Smooth muscle cell (in vitro differentiated cells): ENCODE measurements around the gene INPP5B. TPM values are rescaled to one million over a fixed set of nuclear protein-coding genes. Genes with fewer than 3 reads are reported as not detected.

ENCODE experiments used
- DNase-seq: peaks from one replicate; lab custom pipeline; 2025; ENCODE audit not compliant: unreplicated experiment; lab: John Stamatoyannopoulos, UW
- H2AFZ ChIP-seq: fragments of 200-600 bp; sonication (generic); 2 replicates; pipeline ENCODE4 v1.6.0; 2016; ENCODE audit warnings: antibody characterized with exemption, low read depth, mild to moderate bottlenecking
- H3F3A ChIP-seq: fragments of 200-600 bp; sonication (generic); 2 replicates; pipeline ENCODE4 v1.6.0; 2017; ENCODE audit warnings: antibody characterized with exemption, low read depth
- H3K27ac ChIP-seq: fragments of 200-600 bp; sonication (generic); 2 replicates; pipeline ENCODE4 v1.5.1; 2016; ENCODE audit warnings: low read depth, mild to moderate bottlenecking
- H3K27me3 ChIP-seq: fragments of 200-600 bp; sonication (generic); 2 replicates; pipeline ENCODE4 v1.6.1; 2016; ENCODE audit warnings: low read depth, mild to moderate bottlenecking
- H3K36me3 ChIP-seq: fragments of 200-600 bp; sonication (generic); 2 replicates; pipeline ENCODE4 v1.5.1; 2016; ENCODE audit warnings: low read depth
- H3K4me1 ChIP-seq: fragments of 200-600 bp; sonication (generic); 2 replicates; pipeline ENCODE4 v1.5.1; 2016; ENCODE audit warnings: low read depth
- H3K4me2 ChIP-seq: fragments of 200-600 bp; sonication (generic); 2 replicates; pipeline ENCODE4 v1.6.0; 2016; ENCODE audit warnings: mild to moderate bottlenecking
- H3K4me3 ChIP-seq: fragments of 200-600 bp; sonication (generic); 2 replicates; pipeline ENCODE4 v1.5.1; 2016; ENCODE audit warnings: mild to moderate bottlenecking
- H3K79me2 ChIP-seq: fragments of 200-600 bp; sonication (generic); 2 replicates; pipeline ENCODE4 v1.6.0; 2016; ENCODE audit warnings: low read depth, mild to moderate bottlenecking
- H3K9ac ChIP-seq: fragments of 200-600 bp; sonication (generic); 2 replicates; pipeline ENCODE4 v1.6.0; 2016; ENCODE audit warnings: low read depth
- H3K9me3 ChIP-seq: fragments of 200-600 bp; sonication (generic); replicated peaks from 2 replicates; pipeline ENCODE4 v1.5.1; 2016; ENCODE audit warnings: low read depth
- H4K20me1 ChIP-seq: fragments of 200-600 bp; sonication (generic); 2 replicates; pipeline ENCODE4 v1.6.0; 2016; ENCODE audit warnings: low read depth
- WGBS: methylation state at CpG from one replicate; pipeline ENCODE4 v1.1.7; 2016; ENCODE audit warnings: low lambda C conversion rate; 5-methylcytosine and 5-hydroxymethylcytosine counted together
- polyA plus RNA-seq: library from polyadenylated mRNA; unstranded; fragments of >200 nt; fragmentation: Nextera tagmentation; extraction: Ambion mirVana; gene quantifications from 2 replicates; pipeline ENCODE4 v1.2.1, GENCODE V29; 2016
- total RNA-seq: library from RNA; depleted of rRNA; stranded (reverse); fragments of >200 nt; gene quantifications from 2 replicates; pipeline ENCODE4 v1.2.3, GENCODE V29; 2014
- TF ChIP-seq, protein P1 (sequence below): fragments of 200-600 bp; sonication (generic); IDR thresholded peaks from 2 replicates; pipeline ENCODE4 v1.5.1; 2017; ENCODE audit warnings: borderline replicate concordance, mild to moderate bottlenecking, antibody characterized with exemption; ENCODE audit not compliant: insufficient read depth, poor library complexity, severe bottlenecking

Gene INPP5B
- total and polyA plus RNA-seq, 2 experiments from 2014 or later, result 6.7 to 11.0 TPM

- TF ChIP-seq, protein P1, sequence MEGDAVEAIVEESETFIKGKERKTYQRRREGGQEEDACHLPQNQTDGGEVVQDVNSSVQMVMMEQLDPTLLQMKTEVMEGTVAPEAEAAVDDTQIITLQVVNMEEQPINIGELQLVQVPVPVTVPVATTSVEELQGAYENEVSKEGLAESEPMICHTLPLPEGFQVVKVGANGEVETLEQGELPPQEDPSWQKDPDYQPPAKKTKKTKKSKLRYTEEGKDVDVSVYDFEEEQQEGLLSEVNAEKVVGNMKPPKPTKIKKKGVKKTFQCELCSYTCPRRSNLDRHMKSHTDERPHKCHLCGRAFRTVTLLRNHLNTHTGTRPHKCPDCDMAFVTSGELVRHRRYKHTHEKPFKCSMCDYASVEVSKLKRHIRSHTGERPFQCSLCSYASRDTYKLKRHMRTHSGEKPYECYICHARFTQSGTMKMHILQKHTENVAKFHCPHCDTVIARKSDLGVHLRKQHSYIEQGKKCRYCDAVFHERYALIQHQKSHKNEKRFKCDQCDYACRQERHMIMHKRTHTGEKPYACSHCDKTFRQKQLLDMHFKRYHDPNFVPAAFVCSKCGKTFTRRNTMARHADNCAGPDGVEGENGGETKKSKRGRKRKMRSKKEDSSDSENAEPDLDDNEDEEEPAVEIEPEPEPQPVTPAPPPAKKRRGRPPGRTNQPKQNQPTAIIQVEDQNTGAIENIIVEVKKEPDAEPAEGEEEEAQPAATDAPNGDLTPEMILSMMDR, result no peak
- Histone ChIP-seq H3K4me1 (peaks cover 9% of the 10 kb centered on the region), H3K79me2 (peaks cover 31% of the 10 kb centered on the region), H3K27me3 (no peaks in the 10 kb centered on the region), H3F3A (peaks cover 8% of the 10 kb centered on the region), H2AFZ (no peak overlapping the region), H3K4me3 (peak overlapping the region; percentile 88), H3K4me2 (peak overlapping the region; percentile 93), H3K9me3 (no peaks in the 10 kb centered on the region), H4K20me1 (no peaks in the 10 kb centered on the region), H3K9ac (no peak overlapping the region), H3K27ac (peak overlapping the region; percentile 84), H3K36me3 (peaks cover 4% of the 10 kb centered on the region)
- DNase-seq, result no peak
- WGBS, result 37% methylated on average over 5 of the region's 5 CpGs
Measured at GRCh38 chr1:37860346-37860666, 86.5 kb downstream of the INPP5B start.

GRCh38 chr1:37859507-37860345, 87.1 kb downstream of the INPP5B start, which contains the start of gene MTF1:
Gene MTF1, minus strand, starts transcription at chr1:37859592. Its CDS starts 1,934 bp downstream, at chr1:37857658.
- H3K4me1 ChIP-seq, result peaks cover 9% of the 10 kb centered on the region
- H3F3A ChIP-seq, result peaks cover 8% of the 10 kb centered on the region
- 1% methylated on average over 58 of the region's 61 CpGs for WGBS
- no peaks in the 10 kb centered on the region for H3K9me3 ChIP-seq
- peaks cover 36% of the 10 kb centered on the region for H3K79me2 ChIP-seq
- H3K4me3 ChIP-seq, result peak within 1 kb of the TSS; percentile 88
- peak; percentile 85 for DNase-seq
- TF ChIP-seq, protein P1, result peak; percentile 85
- H3K27ac ChIP-seq, result peak within 1 kb of the TSS; percentile 84
- H3K9ac ChIP-seq, result peak within 1 kb of the TSS; percentile 93
- no peaks in the 10 kb centered on the region for H3K27me3 ChIP-seq
- peaks cover 4% of the 10 kb centered on the region for H3K36me3 ChIP-seq
- peaks cover 4% of the 10 kb centered on the region for H4K20me1 ChIP-seq
- H2AFZ ChIP-seq, result peak within 1 kb of the TSS; percentile 45
- H3K4me2 ChIP-seq, result peak within 1 kb of the TSS; percentile 93

GRCh38 chr1:37858931-37859506, 87.8 kb downstream of the INPP5B start:
- Histone ChIP-seq H3K4me2 (peak overlapping the region; percentile 93), H2AFZ (peak overlapping the region; percentile 45), H4K20me1 (peaks cover 11% of the 10 kb centered on the region), H3K27me3 (no peaks in the 10 kb centered on the region), H3K4me1 (peaks cover 9% of the 10 kb centered on the region), H3K79me2 (peaks cover 43% of the 10 kb centered on the region), H3K4me3 (peak overlapping the region; percentile 88), H3K9ac (peak overlapping the region; percentile 93), H3F3A (peaks cover 8% of the 10 kb centered on the region), H3K27ac (peak overlapping the region; percentile 84), H3K36me3 (no peaks in the 10 kb centered on the region), H3K9me3 (no peaks in the 10 kb centered on the region)
- DNase-seq, result peak; percentile 29
- TF ChIP-seq, protein P1, result no peak
- 7% methylated on average over 21 of the region's 21 CpGs for WGBS
